ENCODE results near the gene CCNY.

Gene CCNY

DNA sequence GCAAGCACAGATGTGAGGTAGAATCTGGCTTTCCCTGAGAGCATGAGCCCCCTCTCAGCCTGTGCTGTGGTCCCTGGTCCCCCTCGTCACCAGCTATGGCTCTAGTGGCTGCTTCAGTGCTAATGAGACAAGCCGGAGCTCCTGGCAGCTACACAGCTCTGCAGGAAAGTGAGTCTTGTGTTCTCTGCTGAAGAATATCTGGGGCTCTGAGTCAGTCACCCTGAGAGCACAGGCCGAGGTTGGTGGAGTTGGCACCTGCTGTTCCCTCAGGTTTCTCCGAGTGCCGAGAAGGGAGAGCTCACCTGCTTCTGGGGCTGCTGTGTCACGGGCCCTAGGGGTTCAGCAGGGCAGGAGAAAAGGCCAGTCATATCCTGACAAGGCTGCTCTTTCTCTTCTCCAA, 231.6 kb downstream of the CCNY start:
- ATAC-seq (replicated peaks) (no peak), DNase-seq (no peak)
- Mint-ChIP-seq H3K4me1 (peaks cover 10 to 18% of the 10 kb centered on the region in 2 donors), H3K4me3 (no peak overlapping the region), H3K9me3 (no peaks in the 10 kb centered on the region), H3K36me3 (peaks cover 36 to 53% of the 10 kb centered on the region in 2 donors), H3K27me3 (no peaks in the 10 kb centered on the region), H3K27ac (no peak overlapping the region)

DNA sequence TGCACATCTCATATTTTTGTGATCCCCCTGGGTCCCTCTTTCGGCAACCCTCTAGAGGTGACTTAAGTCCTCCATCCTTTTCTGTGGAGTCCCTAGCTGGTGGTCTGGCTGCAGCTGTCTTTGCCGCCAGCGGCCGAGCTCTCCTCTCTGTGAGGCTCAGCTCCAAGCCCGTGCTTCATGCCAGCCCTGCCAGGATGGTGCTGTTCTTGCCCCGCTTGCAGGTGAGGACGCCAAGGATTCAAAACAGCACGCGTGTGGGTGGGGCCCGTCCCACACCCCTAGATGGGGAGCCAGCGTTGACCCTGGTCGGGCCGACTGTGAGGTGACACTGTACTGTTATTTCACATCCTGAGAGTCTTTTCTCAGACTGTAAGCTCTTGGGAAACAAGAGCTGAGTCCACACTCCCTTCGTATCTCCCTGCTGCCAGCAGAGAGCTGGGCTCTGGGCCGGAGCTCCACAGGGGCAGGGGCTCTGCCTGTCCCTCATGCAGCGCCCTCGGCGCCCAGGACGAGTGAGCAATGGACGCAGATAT, 232.2 kb downstream of the CCNY start:
- Mint-ChIP-seq H3K4me3 (no peak overlapping the region), H3K4me1 (peaks cover 7 to 18% of the 10 kb centered on the region in 2 donors), H3K36me3 (peaks cover 37 to 55% of the 10 kb centered on the region in 2 donors), H3K9me3 (no peaks in the 10 kb centered on the region), H3K27ac (peak overlapping the region; percentile 16), H3K27me3 (no peaks in the 10 kb centered on the region)
- ATAC-seq (replicated peaks) (no peak), DNase-seq (no peak)

DNA sequence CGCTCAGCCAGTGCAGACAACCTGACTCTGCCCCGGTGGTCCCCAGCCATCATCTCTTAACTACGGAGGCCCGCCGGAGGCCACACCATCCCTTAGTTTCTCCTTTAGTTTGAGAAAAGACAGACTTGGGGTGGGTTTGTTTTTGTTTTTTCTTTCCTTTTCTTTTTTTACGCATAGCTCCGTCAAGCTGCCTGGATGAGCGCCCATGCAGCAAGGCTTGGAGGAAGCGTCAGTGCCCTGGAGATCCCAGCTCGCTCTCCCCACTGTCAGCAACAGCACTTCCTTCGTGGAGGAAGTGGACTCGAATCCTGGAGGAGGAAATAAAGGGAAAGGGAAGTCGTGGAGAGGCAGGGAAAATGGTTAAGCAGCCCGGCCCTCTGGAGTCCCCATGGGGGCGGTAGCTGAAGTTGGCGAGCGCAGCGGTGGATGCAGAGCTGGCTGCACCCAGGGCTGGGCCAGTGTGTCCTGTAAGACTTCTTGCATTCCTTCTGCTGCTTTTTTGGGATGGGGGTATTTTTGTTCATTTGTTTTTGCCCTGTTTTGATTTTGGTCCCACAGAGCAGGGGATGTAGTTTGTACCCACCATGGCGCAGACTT, 232.9 kb downstream of the CCNY start:
- DNase-seq (no peak), ATAC-seq (replicated peaks) (no peak)
- Mint-ChIP-seq H3K27me3 (no peaks in the 10 kb centered on the region), H3K4me1 (peaks cover 5 to 15% of the 10 kb centered on the region in 2 donors), H3K27ac (no peak overlapping the region), H3K4me3 (no peak overlapping the region), H3K9me3 (no peaks in the 10 kb centered on the region), H3K36me3 (peaks cover 39 to 57% of the 10 kb centered on the region in 2 donors)

DNA sequence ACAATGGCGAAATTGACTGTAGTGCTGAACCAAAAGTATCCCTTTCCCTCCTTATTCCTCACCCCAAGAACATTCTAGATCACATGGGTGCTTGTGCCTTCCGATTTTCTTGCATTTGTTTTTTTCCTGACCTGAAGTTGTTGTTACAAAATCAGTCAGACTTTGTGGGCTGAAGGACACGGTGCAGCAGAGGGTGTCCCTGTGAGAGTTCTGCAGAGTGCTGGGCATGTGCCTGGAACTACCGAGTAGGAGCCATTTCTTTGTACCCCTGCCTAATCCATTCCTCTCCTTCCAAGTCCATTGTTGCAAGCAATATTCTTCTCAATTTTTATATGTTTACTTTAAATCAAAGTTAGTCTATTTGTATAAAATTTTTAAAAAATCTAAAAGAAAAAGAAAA, 233.5 kb downstream of the CCNY start:
- Mint-ChIP-seq H3K4me1 (peaks cover 0 to 9% of the 10 kb centered on the region in 2 donors), H3K4me3 (no peak overlapping the region), H3K27me3 (no peaks in the 10 kb centered on the region), H3K36me3 (peaks cover 36 to 55% of the 10 kb centered on the region in 2 donors), H3K9me3 (no peaks in the 10 kb centered on the region), H3K27ac (no peak overlapping the region)
- ATAC-seq (replicated peaks) = no peak
- DNase-seq = no peak

DNA sequence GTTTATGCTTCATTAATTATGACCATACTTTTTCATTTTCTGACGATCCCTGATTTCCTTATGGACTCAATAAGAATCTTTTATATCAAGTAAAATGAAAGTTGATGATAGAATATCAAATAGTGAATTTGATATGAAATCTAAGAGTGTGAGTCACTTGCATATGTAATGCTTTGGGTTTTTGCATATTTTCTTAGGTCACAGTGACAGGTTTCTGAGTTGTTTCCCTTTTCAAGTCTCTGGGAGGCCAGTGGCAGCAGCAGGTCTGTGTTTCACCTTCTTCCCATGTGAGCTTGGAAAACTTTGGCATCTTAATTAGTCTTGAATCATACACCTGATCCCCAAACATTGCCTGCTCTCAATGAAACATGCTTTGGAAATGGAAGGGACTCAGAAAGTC, 234.1 kb downstream of the CCNY start:
- DNase-seq (no peak), ATAC-seq (replicated peaks) (no peak)
- no peaks in the 10 kb centered on the region for H3K9me3 Mint-ChIP-seq
- H3K27ac Mint-ChIP-seq = no peak overlapping the region
- peaks cover 0 to 3% of the 10 kb centered on the region in 2 donors for H3K4me1 Mint-ChIP-seq
- H3K36me3 Mint-ChIP-seq = peaks cover 37 to 57% of the 10 kb centered on the region in 2 donors
- H3K4me3 Mint-ChIP-seq = no peak overlapping the region
- no peaks in the 10 kb centered on the region for H3K27me3 Mint-ChIP-seq

DNA sequence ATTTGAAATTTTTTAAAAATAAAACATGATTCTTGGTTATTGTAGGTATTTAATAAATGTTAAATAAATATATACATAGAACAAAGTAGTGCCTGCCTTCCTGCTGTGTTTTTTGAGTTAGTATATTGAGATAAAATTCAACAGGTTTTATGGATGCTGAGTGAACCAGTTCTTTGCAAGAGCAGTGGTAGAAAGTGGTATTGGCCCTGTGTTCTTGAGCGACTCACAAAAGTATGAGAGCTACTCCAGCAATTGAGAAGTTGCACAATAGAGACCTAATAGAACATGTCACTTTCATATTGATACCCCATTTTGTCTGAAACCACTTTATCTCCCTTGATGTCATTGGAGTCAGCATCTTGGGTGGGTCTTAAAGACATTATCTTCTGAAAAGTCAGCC, 236.3 kb downstream of the CCNY start:
- Mint-ChIP-seq H3K27me3 (no peaks in the 10 kb centered on the region), H3K4me1 (no peaks in the 10 kb centered on the region), H3K9me3 (no peaks in the 10 kb centered on the region), H3K36me3 (peaks cover 27 to 44% of the 10 kb centered on the region in 2 donors), H3K27ac (no peak overlapping the region), H3K4me3 (no peak overlapping the region)
- DNase-seq (no peak), ATAC-seq (replicated peaks) (no peak)

DNA sequence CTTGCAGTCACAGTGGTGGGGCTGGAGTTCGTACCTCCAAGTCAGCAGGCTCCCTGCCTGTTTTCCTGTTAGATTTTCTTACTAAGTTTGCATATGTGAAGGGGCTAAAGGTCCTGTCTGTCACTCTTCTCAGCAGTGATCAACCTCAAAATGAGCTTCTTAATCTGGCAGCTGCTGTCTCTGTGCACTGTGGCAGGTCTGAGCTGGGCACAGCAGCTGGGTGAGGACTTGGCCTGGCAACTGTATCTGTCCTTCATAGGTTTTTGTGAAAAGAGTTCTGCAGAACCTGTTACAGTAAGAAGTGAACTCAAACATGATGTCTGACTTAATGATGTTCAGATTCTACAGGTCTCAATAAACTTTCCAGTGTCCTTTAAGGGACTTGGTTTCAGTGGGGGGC, 237.5 kb downstream of the CCNY start:
- no peak for DNase-seq
- Mint-ChIP-seq H3K27me3 (no peaks in the 10 kb centered on the region), H3K4me3 (no peak overlapping the region), H3K9me3 (peaks cover 0 to 4% of the 10 kb centered on the region in 2 donors), H3K36me3 (peaks cover 18 to 33% of the 10 kb centered on the region in 2 donors), H3K4me1 (no peaks in the 10 kb centered on the region), H3K27ac (no peak overlapping the region)
- no peak for ATAC-seq (replicated peaks)

DNA sequence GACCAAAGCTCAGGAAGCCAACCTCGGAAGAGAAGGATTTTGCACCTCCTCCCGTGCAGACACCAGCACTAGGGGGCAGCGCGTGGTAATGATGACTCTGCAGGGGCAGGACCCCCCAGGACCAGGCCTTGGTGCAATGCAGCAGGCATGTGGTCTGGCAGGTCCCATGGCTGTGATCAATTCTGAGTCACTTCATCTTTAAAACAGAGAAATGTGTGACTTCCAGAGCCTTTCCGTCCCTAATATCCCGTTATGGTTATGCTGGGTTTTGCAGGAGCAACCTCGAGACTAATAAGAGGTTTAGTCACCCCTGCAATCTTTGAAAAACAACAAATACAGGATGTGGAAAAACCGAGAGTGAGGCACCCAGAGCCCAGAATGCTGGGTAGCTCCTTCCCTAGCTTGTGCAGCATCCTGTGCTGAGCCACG, 238.6 kb downstream of the CCNY start:
- Mint-ChIP-seq H3K36me3 (peaks cover 10 to 23% of the 10 kb centered on the region in 2 donors), H3K9me3 (peaks cover 0 to 4% of the 10 kb centered on the region in 2 donors), H3K4me3 (no peak overlapping the region), H3K27me3 (no peaks in the 10 kb centered on the region), H3K27ac (no peak overlapping the region), H3K4me1 (no peaks in the 10 kb centered on the region)
- DNase-seq (no peak), ATAC-seq (replicated peaks) (no peak)

DNA sequence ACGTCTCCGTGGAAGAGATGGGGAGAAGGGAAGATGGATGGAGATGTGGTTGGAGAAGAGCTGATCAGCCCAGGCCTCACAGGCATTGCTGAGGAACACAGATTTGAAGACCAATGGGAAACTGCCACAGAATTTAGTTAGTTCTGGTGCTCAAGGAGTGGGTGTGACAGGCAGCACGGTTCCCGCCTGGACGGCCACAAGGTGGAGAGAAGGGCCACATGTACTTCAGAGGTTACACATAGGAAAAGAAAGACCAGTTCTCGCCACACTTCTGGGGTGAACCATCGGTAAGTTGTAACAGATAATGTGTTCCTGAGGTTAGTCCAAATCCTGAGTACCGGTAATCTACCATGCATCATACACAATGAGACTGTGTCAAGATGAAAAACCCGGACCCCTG, 239.3 kb downstream of the CCNY start:
- no peak for DNase-seq
- H3K4me1 Mint-ChIP-seq = no peaks in the 10 kb centered on the region
- H3K4me3 Mint-ChIP-seq = no peak overlapping the region
- no peak overlapping the region for H3K27ac Mint-ChIP-seq
- H3K36me3 Mint-ChIP-seq = peaks cover 10 to 23% of the 10 kb centered on the region in 2 donors
- peaks cover 0 to 4% of the 10 kb centered on the region in 2 donors for H3K9me3 Mint-ChIP-seq
- no peak for ATAC-seq (replicated peaks)
- H3K27me3 Mint-ChIP-seq = no peaks in the 10 kb centered on the region

DNA sequence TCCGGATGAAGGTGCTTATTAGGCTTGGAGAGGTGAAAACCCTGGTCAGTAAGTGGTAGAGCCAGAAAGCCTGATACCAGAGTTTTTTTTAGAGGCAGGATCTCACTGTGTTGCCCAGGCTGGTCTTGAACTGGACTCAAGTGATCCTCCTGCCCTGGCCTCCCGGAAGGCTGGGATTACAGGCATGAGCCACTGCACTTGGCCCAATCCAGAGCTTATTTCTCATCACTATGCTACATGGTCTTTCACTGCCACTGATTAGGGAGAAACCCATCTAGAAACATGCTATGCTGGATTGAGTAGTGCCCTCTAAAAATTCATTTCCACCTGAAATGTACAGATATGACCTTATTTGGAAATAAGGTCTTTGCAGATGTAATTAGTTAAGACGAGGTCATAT, 240.4 kb downstream of the CCNY start:
- no peak overlapping the region for H3K27ac Mint-ChIP-seq
- no peaks in the 10 kb centered on the region for H3K4me1 Mint-ChIP-seq
- DNase-seq (no peak), ATAC-seq (replicated peaks) (no peak)
- H3K27me3 Mint-ChIP-seq = no peaks in the 10 kb centered on the region
- H3K36me3 Mint-ChIP-seq = peaks cover 10 to 19% of the 10 kb centered on the region in 2 donors
- peaks cover 0 to 4% of the 10 kb centered on the region in 2 donors for H3K9me3 Mint-ChIP-seq
- no peak overlapping the region for H3K4me3 Mint-ChIP-seq

DNA sequence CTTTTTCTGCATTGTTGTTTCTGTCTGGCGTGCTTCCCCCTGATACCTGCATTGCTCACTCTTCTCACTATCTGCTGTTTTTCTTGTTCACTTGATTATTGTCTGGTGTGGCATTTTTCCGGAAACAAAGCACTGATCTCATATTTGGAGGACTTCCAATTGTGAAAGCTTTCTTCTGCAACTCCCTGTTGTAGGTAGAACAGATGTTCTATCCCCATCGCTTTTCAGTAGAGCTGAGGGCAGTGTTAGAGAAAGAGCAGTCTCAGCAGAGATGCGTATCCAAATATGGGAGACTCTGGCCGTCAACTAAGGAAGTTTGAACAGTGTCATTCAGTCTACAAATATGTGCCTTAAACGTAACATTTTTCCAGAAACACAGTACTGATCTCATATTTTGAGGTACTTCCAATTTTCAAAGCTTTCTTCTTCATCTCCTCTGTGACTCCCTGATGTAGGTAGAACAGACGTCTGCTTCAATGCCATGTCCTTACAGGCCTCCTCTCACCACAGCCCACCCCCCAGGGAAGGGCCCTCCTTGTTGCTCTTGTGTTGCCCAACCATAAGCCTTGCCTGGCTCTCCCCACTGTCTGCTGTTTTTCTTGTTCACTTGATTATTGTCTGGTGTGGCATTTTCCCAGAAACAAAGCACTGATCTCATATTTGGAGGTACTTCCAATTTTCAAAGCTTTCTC, 241.8 kb downstream of the CCNY start:
- Mint-ChIP-seq H3K9me3 (peaks cover 0 to 4% of the 10 kb centered on the region in 2 donors), H3K27ac (no peak overlapping the region), H3K36me3 (peaks cover 9 to 13% of the 10 kb centered on the region in 2 donors), H3K4me3 (no peak overlapping the region), H3K27me3 (no peaks in the 10 kb centered on the region), H3K4me1 (no peaks in the 10 kb centered on the region)
- ATAC-seq (replicated peaks) = no peak
- no peak for DNase-seq

DNA sequence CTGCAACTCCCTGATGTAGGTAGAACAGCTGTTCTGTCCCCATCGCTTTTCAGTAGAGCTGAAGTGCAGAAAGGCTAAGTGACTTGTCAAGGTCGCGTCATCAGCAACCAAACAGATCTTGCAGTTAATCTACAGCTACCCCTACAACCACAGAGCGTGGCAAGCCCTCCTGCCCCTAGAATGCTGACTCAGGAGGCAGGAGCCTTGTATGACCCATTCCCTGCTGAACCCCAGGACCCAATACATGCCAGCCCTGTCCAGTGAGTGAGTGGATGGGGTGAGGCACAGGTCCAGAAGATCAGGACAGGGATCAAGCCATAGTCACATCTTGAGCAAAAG, 242.3 kb downstream of the CCNY start:
- Mint-ChIP-seq H3K27me3 (no peaks in the 10 kb centered on the region), H3K27ac (no peak overlapping the region)

DNA sequence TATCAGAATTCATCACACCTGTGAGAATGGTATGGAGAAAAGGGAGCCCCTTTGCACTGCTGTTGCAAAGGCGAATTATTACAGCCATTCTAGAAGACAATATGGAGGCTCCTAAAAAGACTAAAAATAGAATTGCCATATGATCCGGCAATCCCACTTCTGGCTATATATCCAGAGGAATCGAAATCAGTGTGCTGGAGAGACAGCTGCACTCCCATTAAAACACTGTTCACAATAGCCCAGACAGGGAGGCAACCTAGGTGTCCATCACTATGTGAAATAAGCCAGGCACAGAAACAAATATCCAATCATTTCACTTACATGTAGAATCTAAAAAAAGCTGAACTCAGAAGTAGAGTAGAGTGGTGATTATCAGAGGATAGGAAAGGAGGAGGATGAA, 242.8 kb downstream of the CCNY start:
- ATAC-seq (replicated peaks) = no peak
- Mint-ChIP-seq H3K4me1 (no peaks in the 10 kb centered on the region), H3K27ac (no peak overlapping the region), H3K36me3 (peaks cover 4 to 6% of the 10 kb centered on the region in 2 donors), H3K27me3 (no peaks in the 10 kb centered on the region), H3K9me3 (peaks cover 0 to 4% of the 10 kb centered on the region in 2 donors), H3K4me3 (no peak overlapping the region)
- no peak for DNase-seq

More for the DNA sequence above, 242.3 kb downstream of the CCNY start:
- H3K9me3 Mint-ChIP-seq = peaks cover 0 to 4% of the 10 kb centered on the region in 2 donors
- peaks cover 6 to 10% of the 10 kb centered on the region in 2 donors for H3K36me3 Mint-ChIP-seq
- H3K4me1 Mint-ChIP-seq = no peaks in the 10 kb centered on the region
- ATAC-seq (replicated peaks) (no peak), DNase-seq (no peak)
- no peak overlapping the region for H3K4me3 Mint-ChIP-seq

DNA sequence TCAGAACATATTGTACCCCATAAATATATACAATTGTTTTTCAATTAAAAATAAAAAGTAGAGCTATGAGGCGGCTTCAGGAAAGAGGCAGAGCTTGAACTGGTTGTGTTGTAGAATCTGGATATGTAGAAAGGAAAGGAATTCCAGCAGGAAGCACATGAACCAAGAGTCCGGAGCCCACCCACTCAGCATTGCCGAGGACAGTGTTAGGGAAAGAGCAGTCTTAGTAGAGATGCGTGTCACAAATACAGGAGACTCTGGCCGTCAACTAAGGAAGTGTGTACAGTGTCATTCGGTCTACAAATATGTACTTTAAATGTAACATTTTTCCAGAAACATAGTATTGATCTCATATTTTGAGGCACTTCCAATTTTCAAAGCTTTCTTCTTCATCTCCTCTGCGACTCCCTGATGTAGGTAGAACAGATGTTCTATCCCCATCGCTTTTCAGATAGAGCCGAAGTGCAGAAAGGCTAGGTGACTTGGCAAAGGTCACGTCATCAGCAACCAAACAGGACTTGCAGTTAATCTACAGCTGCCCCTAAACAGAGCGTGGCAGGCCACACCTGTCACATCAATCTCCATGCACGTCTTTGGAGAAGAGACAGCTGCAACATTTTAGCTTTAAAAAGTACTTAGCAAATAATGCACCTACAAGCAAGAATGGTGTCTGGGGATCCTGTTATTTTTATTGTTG, 243.6 kb downstream of the CCNY start:
- no peak overlapping the region for H3K27ac Mint-ChIP-seq

DNA sequence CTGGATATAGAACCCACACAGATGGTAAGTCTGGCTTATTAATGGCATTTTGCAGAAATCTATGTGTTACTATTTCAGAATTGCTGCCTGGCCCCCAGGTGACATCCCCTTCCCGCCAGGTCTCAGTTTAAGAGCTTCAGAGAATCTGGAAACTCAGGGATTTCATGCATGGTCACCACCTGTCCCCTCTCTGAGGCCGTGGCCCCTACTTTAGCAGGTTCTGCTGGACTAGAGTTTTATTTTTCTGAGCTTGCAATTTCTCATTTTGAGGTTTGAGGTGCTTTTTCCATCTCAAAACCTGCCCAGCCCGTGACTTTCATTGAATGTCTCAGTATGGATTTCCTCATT, 244.1 kb downstream of the CCNY start:
- H3K9me3 Mint-ChIP-seq = peaks cover 0 to 4% of the 10 kb centered on the region in 2 donors
- H3K36me3 Mint-ChIP-seq = peaks cover 2 to 3% of the 10 kb centered on the region in 2 donors
- no peaks in the 10 kb centered on the region for H3K4me1 Mint-ChIP-seq
- H3K27ac Mint-ChIP-seq = no peak overlapping the region
- ATAC-seq (replicated peaks) = no peak
- peaks cover 5% of the 10 kb centered on the region in 2 donors for H3K27me3 Mint-ChIP-seq
- DNase-seq = no peak
- H3K4me3 Mint-ChIP-seq = no peak overlapping the region

More for the DNA sequence above, 243.6 kb downstream of the CCNY start:
- no peak for DNase-seq
- no peak for ATAC-seq (replicated peaks)
- H3K4me3 Mint-ChIP-seq = no peak overlapping the region
- H3K27me3 Mint-ChIP-seq = no peaks in the 10 kb centered on the region
- H3K9me3 Mint-ChIP-seq = peaks cover 0 to 4% of the 10 kb centered on the region in 2 donors
- no peaks in the 10 kb centered on the region for H3K4me1 Mint-ChIP-seq
- H3K36me3 Mint-ChIP-seq = peaks cover 4 to 6% of the 10 kb centered on the region in 2 donors

Data from stimulated activated naive B cell treated with anti-CD40 and anti-IgM and Interleukin-4, amounts not matched to agents 10 μg/mL and 1 μg/mL and 100 μg/mL, for 72 hours (primary cell).